ENCODE results near the gene KLF8. TPM values are rescaled to one million over a fixed set of nuclear protein-coding genes. Genes with fewer than 3 reads are reported as not detected.
A peak's percentile ranks its signal among the peaks of the same experiment; 100 is the strongest.
"Not testable (repeated sequence)": the region's sequence is repeated elsewhere in the genome, so short reads cannot be mapped to it uniquely, and the experiment has no call there.

The KLF8 gene
- total RNA-seq = 23.2 TPM

- ATAC-seq = peak; percentile 88
Measured at GRCh38 chrX:56232221-56233082, at the start of gene KLF8. KLF8 (plus strand) TSS chrX:56232356; CDS start chrX:56233335, 979 bp downstream.

- ATAC-seq = not testable (repeated sequence)
Measured at GRCh38 chrX:56206945-56207344, 25.2 kb upstream of the KLF8 start.

DNA sequence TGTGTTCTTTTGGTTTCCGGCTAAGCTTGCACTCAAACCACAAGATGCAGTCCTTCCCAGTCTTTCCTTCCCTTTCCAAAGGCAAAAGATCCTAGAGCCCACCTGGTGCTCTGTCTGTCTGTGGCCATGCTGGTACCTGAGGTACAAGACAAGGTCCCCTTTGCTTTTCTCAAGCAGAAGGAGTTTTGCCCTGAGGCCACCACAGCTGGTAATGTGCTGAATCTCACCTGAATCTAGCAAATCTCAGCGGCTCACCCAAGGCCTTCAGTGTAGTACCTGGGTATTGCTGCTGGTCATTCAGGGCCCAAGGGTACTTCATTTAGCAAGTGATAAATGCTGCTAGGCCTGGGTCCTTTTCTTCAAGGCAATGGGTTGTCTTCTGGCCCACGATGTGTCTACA is 20.5 kb upstream of the KLF8 start:
- ATAC-seq = no peak

DNA sequence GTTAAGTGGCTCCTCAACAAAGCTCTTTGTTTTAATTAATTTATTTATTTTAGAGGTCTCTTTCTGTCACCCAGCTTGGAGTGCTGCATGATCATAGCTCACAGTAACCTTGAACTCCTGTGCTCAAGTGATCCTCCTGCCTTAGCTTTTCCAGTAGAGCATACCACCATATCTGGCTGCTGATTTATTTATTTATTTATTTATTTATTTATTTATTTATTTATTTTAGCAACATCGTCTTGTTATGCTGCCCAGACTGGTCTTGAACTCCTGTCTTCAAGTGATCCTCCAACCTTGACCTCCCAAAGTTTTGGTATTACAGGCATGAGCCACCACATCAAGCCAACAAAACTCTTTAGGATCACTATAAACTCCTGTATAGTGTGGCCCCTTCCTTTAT is 15.8 kb upstream of the KLF8 start:
- ATAC-seq = no peak

- ATAC-seq = peak; percentile 35
Measured at GRCh38 chrX:56219700-56220099, 12.5 kb upstream of the KLF8 start.

DNA sequence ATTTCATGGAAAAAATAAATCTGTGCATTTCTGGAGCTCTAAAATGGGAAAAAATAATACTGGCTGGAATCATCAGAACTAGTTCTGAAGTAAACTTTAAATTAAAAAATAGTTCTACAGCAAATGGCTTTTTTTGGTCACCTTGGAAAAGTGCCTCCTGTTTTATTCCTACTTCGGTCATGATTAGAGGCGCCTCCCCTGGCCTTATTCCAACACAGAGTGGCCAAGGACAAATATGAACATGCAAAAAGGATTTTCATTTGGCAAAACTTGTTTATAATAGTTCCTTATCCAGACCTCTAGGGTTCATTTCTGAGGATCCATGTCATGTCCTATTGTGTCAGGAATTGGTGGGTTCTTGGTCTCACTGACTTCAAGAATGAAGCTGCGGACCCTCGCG is 11.1 kb upstream of the KLF8 start:
- ATAC-seq = no peak

DNA sequence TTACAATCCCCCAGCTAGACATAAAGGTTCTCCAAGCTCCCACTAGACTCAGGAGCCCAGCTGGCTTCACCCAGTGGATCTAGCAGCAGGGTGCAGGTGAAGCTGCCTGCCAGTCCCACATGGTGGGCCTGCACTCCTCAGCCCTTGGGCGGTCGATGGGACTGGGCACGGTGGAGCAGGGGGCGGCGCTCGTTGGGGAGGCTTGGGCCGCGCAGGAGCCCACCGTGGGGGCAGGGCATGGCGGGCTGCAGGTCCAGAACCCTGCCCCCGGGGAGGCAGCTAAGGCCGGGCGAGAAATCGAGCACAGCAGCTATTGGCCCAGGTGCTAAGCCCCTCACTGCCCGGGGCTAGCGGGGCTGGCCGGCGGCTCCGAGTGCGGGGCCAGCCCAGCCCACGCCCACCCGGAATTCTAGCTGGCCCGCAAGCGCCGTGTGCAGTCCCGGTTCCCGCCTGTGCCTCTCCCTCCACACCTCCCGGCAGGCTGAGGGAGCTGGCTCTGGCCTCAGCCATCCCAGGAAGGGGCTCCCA is 9.6 kb upstream of the KLF8 start:
- ATAC-seq = no peak

DNA sequence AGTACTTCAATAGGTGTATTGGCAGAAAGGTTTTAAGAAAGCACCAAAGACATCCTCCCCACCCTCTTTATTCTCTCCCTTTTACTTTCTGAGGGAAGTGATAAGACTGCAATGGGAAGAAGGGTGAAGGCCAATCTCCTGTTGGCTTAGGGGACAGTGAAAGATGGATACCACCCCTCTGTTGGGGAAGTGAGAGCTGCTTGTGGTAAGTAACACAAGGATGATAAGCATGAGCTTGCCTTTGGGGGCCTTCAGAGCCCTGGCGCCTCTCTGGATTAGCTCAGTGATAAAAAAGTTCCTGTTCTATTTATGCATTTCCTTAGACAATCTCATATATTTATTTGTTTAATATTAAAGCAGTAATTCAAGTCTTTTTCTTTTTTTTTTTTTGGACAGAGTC is 5.2 kb upstream of the KLF8 start:
- no peak for ATAC-seq

GRCh38 chrX:56228914-56229313 is 3.2 kb upstream of the KLF8 start:
- ATAC-seq = peak; percentile 36

DNA sequence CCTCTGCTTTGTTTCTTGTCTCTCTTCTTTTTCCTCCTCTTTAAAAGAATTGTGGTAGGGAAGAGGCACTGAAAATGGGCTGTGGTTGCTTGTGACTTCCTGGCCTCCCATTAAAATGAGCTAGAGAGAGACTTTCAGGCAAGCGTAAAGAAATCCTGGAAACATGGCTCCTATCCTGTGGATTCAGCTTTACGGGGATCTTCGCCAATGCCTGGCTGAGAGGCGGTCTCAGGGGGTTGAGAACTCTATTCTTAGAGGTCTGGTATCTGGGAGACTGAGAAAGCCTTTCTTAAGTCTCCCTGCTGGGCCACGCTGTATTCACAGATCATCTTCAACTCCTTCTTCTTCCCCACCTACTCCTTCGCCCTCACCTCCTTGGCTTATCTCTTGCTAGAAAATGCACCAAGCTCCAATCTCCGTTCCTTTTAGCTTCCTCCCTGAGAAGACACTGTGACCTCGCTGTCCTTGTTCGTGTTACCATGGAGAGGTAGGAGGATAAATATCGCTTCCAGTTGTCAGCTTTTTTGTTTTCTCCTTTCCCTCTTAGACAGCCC is 542 bp upstream of the KLF8 start:
- no peak for ATAC-seq

GRCh38 chrX:56233100-56233499 is 944 bp downstream of the KLF8 start:
- ATAC-seq = peak; percentile 43

DNA sequence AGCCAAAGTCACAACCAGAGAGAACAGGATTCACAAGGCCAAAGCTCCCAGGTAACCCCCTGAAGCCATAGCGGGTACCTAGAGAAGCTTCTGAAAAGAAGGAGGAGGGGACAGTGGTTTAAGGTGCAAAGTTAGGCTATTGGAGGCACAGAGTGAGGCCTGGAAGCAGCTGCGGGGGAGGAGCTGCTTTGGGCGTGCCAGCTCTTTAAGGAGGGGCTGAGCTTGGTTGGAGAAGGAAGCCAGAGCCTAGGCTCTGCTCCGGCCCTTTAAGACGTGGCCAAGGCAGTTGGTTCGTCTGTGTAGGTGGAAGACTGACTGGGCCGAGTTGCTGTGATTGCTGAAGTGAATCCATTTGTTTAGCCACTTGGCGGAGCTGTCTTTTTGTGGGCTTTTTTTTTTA is 1.5 kb downstream of the KLF8 start:
- peak; percentile 90 for ATAC-seq

DNA sequence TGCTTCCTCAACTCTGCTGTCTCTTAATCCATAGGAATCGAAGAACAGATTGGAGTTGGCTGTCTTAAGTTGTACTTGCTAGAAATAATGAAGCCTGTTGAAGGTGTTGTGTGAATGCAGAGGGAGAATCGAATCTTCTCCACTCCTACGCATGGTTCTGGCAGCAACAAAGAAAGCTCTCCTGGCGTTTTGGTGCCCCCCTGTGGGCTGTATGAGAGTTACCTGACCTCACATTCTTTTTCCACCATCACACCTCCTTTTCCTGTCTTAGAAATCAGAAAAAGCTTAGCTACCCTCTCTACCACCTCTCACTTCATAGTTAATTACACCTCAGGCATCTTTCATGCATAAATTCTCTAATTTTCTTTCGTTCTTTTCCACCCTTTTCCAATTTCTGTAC is 16.3 kb downstream of the KLF8 start:
- ATAC-seq = peak; percentile 72

DNA sequence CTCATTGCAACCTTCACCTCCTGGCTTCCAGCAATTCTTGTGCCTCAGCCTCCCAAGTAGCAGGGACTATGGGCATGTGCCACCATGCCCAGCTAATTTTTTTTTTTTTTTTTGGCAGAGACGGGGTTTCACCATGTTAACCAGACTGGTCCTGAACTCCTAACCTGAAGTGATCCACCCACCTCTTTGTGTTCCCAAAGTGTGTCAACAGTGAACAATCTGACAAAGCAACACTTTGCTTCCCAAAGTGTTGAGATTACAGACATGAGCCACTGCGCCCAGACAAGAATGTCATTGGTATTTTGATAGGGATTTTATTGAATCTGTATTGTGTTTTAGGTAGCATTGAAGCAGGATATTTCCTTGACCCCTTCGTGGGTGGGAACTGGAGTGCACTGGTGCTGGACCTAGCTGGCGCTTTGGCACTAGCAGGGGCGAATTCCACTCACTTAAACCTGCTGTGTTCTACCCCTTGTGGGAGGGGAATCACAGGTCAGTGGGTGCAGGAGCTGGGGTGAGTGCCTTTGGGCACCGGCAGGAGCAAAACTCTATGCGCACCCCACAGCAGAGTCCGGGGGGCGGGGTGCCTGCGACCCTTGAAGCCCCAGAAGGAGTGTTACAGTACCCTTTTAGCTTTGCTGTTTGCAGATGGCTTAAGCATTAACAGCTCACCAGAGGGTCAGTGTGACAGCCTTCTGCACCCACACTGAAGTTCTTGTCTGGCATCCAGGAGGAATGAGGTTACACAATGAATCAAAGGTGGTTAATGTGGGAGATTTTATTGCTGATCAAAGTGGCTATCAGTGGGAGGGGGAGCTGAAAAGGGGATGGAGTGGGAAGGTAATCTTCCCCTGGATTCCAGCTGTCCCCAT is 21.9 kb downstream of the KLF8 start:
- no peak for ATAC-seq

DNA sequence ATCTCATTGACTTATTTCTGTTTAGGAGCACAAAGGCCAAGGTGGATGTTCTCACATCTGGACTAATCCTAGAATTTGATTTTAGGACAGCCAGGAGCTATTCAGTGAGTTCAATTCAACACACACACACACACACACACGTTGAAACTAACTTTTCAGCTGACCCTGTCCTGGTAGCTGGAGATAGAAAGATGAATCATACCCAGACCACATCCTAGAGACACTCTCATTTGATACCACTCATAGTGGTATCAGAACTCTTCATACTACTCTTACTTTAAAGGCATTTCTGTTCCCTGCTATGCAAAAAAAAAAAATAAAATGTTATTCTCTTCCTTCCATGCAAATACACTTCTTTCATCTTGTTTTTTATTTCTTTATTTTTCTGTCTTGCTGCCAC is 36.7 kb downstream of the KLF8 start:
- no peak for ATAC-seq

- ATAC-seq = no peak
Measured at GRCh38 chrX:56278692-56279091, 46.5 kb downstream of the KLF8 start.

DNA sequence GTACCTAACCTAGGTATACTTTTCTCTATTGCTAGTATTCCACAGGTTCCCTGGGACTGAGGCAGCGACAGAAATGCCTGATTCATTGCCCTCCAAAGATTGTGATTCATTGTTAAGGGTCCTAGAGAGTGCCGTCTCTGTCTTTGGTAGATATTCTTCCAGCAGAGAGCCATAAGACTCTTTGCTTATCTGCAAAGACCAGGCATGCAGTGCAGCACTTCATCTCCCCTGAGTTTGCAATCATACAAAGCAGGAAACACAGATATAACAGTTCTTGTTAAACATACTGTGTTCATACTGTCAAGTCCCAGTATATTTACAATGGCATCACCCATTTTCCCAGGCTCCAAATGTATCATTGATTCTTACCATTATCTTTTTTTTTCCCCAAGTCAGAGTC is 47.7 kb downstream of the KLF8 start:
- no peak for ATAC-seq

- ATAC-seq = no peak
Measured at GRCh38 chrX:56281789-56282188, 49.6 kb downstream of the KLF8 start.

DNA sequence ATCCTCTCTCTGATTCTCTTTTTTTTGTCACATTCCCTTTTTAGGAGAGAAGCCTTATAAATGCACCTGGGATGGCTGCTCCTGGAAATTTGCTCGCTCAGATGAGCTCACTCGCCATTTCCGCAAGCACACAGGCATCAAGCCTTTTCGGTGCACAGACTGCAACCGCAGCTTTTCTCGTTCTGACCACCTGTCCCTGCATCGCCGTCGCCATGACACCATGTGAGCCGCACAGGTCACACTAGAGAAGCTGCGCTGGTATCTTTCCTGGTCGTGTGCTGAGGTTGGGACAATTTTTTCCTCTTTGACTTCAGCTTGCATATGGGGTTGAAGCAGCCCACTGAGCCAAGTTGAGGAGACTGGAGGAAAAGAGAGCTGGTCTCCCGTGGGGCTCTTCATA is 52.1 kb downstream of the KLF8 start:
- ATAC-seq = no peak

DNA sequence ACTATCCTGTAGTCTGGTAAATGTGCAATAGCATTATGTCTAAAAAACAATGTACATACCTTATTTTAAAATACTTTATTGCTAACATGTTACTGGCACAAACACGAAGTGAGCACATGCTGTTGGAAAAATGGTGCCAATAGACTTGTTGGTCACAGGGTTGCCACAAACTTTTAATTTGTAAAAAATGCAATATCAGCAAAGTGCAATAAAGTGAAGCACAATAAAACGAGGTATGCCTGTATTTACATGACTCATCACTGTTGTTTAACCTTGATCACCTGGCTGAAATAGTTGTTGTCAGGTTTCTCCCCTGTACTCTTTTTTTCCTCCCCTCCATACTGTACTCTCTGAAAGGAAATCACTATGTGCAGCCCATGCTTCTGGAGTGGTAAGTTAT is 56.5 kb downstream of the KLF8 start:
- no peak for ATAC-seq

GRCh38 chrX:56289449-56289848 is 57.3 kb downstream of the KLF8 start:
- ATAC-seq = no peak

- ATAC-seq = no peak
Measured at GRCh38 chrX:56308726-56309125, 76.6 kb downstream of the KLF8 start.

DNA sequence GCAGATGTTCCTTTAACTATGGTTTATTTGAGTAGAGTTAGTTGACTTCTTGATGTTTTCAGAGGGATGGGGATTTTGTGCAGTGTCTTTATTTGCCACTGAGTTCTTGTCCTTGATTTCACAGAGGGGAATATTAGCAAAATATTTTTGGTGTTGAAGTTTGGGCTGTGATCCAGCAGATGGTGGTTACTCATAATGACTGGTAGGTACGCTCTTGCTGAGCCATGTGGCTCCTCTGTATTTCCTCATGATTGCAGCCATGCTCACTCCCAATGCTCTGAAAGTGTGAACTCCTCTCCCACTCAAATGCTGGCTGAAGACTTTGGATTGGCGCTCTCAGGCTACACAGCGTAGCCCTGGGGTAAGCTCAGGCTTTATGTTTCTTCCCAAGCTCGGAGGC is 77.7 kb downstream of the KLF8 start:
- ATAC-seq = no peak

All from esophagus mucosa (tissue), 1 donor.